HTR-8/SVneo (cell line): ENCODE results near the gene TAF4.

Experiments used
- DNase-seq: peaks from one replicate; pipeline ENCODE4 v3.0.0; 2011; ENCODE audit warnings: low spot score, mixed read lengths; ENCODE audit not compliant: insufficient read length
- FAIRE-seq: peaks from 2 replicates; lab custom pipeline; 2011; peaks lifted over from hg19 to GRCh38; lab: Jason Lieb, UNC

The TAF4 gene

GRCh38 chr20:62027116-62027515 is 38.6 kb downstream of the TAF4 start:
- peak; percentile 83 for FAIRE-seq
- DNase-seq = no peak

DNA sequence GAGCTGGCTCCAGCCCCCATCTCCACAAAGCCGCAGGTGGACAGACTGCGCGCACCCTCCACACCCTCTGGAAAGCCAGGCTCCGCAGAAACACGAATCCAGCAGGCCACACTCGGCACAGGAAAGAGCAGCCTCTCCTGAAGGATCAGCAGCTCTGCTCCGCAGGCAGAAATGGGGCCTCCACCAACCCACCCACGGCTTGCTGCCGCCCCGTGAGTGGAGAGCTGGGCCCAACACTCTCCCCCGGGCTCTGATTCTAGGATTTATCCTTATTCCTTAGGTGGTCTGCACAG is 39.2 kb downstream of the TAF4 start:
- DNase-seq = no peak
- FAIRE-seq = no peak

- DNase-seq = no peak
- FAIRE-seq = no peak
Observed at GRCh38 chr20:62025832-62026563, 39.7 kb downstream of the TAF4 start.

DNA sequence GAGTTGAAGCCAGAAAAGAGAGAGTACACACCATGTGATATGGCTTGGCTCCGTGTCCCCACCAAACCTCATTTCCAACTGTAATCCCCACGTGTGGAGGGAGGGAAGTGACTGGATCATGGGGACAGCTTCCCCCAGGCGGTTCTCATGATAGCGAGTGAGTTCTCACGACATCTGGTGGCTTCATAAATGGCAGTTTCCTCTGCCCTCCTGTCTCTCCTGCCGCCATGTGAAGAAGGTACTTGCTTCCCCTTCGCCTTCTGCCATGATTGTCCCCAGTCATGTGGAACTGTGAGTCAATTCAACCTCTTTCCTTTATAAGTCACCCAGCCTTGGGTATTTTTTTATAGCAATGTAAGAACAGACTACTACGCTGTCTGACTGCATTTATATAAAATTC is 40.3 kb downstream of the TAF4 start:
- no peak for DNase-seq
- FAIRE-seq = peak; percentile 90

- DNase-seq (no peak), FAIRE-seq (peak; percentile 44)
Observed at GRCh38 chr20:62023935-62024334, 41.7 kb downstream of the TAF4 start.

GRCh38 chr20:62022575-62023139 is 43.0 kb downstream of the TAF4 start:
- DNase-seq (no peak), FAIRE-seq (peak; percentile 74)

DNA sequence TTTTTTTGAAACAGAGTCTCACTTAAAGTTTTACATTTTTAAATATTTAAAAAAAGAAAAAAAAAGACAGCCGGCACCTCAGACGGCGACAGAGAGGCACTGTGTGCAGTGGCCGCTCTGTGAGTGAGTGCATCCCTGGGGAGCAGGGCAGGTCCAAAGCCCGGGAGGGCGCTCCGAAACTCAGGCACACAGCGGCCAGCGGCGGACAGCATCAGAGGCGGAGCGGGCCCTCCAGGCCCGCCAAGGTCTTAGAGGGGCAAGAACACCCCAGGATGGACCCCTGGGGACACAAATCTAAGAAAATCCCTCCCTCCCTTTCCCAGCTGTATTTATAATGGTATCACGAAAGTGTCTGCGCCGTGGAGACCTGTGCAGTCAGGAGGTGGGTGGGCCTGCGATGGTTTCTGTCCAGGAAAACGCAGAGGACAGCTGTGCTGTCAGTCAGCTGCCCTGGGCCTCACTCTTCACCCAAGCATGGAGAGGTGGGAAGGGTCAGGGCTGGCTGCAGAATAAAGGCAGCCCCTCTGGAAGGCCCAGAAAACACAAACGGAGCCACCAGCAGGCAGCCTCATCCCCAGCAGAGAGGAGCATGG is 43.8 kb downstream of the TAF4 start:
- DNase-seq = no peak
- FAIRE-seq = no peak

- no peak for DNase-seq
- FAIRE-seq = peak; percentile 54
Observed at GRCh38 chr20:62020935-62021701, 44.6 kb downstream of the TAF4 start.

GRCh38 chr20:62019881-62020492 is 45.7 kb downstream of the TAF4 start:
- FAIRE-seq (peak; percentile 46), DNase-seq (no peak)

DNA sequence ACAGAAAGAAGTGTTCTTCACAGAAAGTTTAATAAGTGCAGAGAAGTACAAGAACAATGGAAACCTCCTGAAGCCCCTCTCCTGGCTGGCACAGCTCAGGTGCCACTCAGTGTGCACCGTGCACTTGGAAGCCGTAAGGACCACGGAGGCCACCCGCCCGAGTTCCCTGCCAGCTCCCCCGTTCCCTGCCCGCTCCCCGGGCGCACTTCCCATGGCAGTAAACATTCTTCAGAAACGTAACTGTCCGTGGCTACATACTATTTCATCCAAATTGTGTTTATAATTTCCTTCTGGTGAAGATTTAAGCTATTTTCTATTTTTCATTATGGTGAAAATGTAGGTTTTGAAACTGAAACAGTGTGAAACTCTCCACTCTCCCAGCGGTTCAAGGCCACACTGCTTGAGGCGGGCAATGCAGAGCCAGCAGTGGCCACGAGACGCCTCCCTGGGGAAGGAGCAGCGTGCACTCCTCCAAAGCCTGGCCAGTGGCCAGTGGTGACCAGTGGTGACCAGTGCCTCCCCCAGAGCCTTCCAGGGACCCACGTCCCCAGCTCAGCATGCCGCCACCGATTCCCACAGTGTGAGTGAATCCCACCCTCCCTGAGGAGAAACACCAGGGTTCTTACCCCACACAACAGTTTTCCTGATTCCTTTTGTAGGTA is 46.4 kb downstream of the TAF4 start:
- DNase-seq (no peak), FAIRE-seq (peak; percentile 51)

- no peak for DNase-seq
- no peak for FAIRE-seq
Observed at GRCh38 chr20:62018437-62019143, 47.1 kb downstream of the TAF4 start.

- FAIRE-seq (no peak), DNase-seq (no peak)
Observed at GRCh38 chr20:62015540-62016288, 50.0 kb downstream of the TAF4 start.

- no peak for DNase-seq
- no peak for FAIRE-seq
Observed at GRCh38 chr20:62014889-62015537, 50.7 kb downstream of the TAF4 start.

DNA sequence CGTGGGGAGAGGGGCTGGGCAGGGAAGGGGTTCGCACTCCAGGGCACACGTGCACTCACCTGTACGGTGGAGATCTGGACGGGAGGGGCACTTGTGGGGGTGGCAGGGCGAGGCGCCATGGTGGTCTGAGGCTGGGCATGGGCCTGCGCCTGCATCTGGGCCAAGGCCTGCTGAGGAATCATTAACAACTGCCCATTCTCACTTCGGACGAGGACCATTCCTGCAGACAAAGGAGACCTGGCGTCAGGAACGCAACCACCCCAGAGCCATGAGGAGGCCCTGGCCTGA is 51.2 kb downstream of the TAF4 start:
- no peak for DNase-seq
- no peak for FAIRE-seq

- FAIRE-seq (no peak), DNase-seq (no peak)
Observed at GRCh38 chr20:62012631-62013030, 53.0 kb downstream of the TAF4 start.

DNA sequence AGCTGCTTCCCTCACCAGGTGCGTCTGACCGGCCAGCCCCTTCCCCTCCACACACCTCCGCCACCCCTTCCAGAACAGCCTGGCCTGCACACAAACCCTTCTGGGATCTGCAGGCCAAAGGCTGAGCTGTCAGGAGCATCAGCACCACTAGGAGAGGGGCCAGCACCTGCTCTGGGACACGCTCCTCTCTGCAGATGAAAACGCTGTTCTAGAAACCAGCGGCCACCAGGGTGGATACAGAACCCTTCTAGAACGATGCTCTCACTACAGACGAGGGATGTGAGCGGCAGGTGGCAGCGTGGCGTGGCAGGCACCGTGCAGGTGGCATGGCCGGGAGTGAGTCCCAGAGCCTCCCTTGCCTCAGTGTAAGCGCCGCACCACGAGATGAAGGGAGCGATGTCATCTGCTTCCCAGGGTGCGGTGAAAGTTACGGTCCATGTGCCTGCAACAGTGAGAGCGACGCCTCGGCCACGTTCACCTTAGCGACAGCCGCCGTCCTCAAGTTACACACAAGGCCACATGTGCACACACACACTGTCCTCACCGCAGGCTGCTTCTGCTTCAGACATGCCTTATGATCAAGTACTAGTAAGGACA is 53.6 kb downstream of the TAF4 start:
- DNase-seq = no peak
- FAIRE-seq = peak; percentile 95

DNA sequence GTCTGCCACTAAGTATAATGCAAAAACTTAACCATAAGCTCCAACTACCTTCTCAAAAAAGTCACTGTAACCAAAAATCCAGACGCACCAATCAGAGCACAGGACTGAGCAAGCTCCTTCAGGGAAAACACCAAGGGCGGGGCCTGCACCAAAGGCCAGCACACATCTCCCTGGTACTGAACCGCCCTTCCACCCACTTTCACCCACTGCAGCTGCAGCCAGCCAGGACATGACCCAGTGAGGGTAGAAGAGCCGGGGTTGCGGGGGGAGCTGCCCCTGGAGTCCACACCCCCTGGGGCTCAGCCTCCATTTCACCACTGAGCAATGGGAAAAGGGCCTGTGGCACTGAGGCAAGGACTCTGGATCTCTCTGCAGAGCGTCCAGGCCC is 54.3 kb downstream of the TAF4 start:
- no peak for FAIRE-seq

More for the DNA sequence above, 54.3 kb downstream of the TAF4 start:
- DNase-seq = no peak
